NCI-H1417 treated with DMSO at 0.1 percent for 48 hours (cell line): ENCODE data around the gene PLK3.
"Not testable (repeated sequence)": the region's sequence is repeated elsewhere in the genome, so short reads cannot be mapped to it uniquely, and the experiment has no call there.

Source experiments
- DNase-seq: peaks from one replicate; lab custom pipeline; 2025; lab: John Stamatoyannopoulos, UW

Gene PLK3

GRCh38 chr1:44799770-44800584 is at the start of gene PLK3:
Gene PLK3, plus strand, starts transcription at chr1:44800377. Its CDS starts 87 bp downstream, at chr1:44800464.
- peak; percentile 90 for DNase-seq

- DNase-seq = no peak
Measured at GRCh38 chr1:44757420-44757819, 42.8 kb upstream of the PLK3 start.

DNA sequence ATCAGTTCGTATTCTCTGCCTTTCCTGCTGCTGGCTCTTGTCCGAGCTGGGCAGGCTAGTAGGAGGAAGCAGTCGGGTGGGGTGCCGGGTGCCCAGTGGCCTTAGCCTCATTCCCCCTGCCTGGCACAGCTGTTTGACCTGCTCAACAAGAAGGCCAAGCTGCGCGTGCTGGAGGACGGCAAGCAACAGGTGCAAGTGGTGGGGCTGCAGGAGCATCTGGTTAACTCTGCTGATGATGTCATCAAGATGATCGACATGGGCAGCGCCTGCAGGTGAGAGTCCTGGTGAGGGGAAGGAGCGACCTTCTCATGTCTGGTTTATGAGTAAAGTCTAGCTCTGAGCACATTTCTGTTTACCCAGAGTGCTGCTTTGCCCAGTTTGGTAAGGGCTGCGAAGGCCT is 41.1 kb upstream of the PLK3 start:
- DNase-seq = no peak

DNA sequence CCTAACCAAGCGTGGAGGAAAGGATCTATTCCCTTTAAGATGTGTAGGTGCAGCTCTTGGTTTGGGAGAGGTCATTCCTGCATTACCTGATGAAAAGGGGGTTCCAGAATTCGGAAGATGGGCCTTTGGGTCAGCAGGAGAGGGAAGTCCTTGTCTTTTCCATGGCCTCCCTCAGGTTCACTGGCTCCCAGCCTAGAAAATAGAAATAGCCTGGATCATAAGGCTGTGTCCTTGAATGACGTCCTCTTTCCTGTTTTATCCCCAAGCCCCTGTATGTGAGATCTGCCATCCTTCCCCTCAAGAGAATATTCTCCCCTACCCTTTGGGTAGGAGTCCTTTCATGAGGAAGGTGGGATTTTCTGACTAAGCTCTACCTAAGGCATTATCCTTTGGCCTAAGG is 39.3 kb upstream of the PLK3 start:
- DNase-seq = no peak

DNA sequence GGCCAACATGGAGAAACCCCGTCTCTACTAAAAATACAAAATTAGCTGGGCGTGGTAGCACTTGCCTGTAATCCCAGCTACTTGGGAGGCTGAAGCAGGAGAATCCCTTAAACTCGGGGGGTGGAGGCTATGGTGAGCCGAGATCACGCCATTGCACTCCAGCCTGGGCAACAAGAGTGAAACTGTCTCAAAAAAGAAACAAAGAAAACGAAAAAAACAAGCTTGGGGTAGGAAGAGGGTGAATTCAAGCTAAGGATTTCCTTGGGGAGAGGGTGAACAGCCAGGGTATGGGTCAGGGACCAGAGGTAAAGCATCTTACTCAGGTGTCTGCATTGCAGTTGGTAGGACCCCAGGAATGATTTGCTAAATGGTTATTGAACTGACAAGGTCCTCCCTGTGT is 33.8 kb upstream of the PLK3 start:
- not testable (repeated sequence) for DNase-seq

DNA sequence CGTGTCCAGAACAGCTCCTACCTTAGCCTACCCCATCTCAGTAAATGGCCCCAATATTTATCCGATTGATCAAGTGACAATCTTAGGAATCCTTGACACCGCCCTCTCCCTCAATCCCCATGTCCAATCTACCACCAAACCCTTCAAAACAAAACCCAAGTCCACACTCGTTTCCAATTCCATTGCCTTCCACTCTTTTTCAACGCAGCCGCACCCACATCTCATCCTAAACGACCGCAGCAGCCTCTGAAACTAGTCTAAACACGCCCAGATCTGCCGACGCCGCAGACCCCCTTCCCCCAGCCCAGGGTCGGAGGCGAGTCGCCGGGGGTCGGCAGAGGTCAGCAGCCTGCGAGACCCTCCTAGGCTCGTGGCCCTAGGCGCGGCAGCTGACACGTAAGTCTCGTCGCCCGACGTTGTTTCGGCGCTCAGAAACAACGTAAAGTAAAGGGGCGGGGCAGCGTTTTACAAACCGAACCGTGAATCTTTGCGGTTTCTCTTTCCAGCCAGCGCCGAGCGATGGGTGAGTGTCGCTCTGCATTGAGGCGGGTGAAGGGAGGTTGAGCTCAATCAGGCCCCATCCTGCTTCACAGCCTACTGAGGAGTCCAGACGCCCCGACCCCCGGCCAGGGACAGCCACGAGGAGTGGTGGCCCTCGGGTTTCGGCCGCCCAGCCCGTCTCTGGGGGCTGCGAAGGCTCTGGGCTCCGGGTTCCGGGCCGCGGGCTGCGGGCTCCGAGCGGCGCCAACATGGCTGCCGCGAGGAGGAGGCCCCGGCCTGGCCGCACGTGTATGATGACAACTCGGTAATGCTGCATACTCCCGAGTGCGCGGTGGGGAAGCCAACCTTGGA is 24.9 kb upstream of the PLK3 start, which contains the start of gene RPS8:
RPS8 (plus strand) TSS at position 463 of the 852 bp plus-strand sequence; CDS start at position 520, 57 bp downstream.
- DNase-seq = peak; percentile 75

GRCh38 chr1:44775930-44776729 is 24.0 kb upstream of the PLK3 start:
- no peak for DNase-seq

GRCh38 chr1:44776730-44777068 is 23.5 kb upstream of the PLK3 start:
- no peak for DNase-seq

GRCh38 chr1:44777547-44777946 is 22.6 kb upstream of the PLK3 start:
- no peak for DNase-seq

DNA sequence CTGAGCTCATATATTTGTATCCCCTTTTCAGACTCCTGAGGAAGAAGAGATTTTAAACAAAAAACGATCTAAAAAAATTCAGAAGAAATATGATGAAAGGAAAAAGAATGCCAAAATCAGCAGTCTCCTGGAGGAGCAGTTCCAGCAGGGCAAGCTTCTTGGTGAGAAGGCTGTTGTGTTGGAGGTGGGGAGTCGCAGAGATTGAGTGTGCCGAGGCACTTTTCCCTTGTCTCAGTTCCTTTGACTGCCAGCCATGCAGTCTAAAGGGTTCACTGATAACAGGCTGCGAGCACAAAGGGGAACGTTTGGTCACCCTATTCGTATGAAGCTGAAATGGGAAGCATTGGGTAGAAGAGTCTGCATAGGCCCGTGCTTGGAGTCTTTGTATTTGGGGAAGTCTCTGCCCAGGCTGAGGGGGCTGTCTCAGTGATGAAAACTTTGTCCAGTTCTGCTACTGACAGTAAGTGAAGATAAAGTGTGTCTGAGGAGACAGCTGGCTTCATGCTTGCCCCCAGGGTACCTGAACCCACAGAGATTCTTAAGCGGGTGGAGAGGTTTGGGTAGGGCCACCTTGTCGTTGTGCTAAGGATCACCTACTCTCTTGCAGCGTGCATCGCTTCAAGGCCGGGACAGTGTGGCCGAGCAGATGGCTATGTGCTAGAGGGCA is 22.1 kb upstream of the PLK3 start:
- no peak for DNase-seq

DNA sequence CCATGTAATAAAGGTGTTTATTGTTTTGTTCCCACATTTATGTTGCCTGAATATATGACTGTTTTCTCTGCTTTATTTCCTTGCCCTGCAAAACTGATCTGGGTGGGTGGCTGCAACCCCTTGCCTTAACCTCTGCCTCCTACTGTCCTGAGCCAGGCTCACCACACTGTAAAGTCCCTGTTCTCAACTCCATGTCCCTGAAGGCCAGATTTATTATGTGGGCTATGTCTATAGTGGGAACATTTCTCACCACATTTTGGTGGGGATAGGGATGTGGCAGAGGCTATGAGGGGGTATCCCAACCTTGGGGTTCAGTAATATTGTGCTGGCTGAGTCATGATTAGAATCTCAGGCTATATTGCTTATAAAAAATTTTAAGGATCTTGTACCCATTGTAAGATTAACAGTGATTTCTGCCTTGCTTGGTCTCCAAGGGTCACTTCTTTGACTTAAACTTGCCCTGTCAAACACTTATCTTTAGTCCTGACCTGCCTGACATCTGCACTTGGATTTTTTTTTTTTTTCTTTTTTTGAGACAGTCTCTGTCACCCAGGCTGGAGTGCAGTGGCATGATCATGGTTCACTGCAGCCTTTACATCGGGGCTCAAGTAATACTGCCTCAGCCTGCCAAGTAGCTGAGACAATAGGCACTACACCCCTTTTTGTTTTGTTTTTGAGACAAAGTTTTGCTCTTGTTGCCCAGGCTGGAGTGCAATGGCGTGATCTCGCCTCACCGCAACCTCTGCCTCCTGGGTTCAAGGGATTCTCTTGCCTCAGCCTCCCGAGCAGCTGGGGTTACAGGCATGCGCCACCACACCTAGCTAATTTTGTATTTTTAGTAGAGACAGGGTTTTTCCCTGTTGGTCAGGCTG is 21.2 kb upstream of the PLK3 start:
- DNase-seq = no peak

DNA sequence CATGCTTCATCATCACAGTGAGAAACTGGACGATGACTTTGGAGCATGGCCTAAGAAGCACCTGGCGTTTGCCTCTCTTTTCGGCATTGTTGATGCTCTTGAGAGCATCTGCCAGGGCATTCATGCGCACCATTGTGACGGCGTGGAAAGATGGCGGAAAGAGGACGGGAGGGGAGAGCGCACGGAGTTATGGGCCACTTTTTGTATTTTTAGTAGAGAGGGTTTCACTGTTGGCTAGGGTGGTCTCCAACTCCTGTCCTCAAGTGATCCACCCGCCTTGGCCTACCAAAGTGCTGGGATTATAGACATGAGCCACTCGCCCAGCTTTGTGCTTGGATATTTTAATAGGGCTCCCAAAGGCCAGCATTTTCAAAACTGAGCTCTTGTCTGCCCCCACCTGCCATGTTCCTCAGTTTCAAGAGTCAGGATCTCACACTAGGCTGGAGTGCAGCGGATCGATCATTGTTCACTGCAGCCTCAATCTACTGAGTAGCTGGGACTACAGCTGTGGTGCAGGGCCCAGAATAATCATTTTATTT is 19.5 kb upstream of the PLK3 start:
- no peak for DNase-seq

DNA sequence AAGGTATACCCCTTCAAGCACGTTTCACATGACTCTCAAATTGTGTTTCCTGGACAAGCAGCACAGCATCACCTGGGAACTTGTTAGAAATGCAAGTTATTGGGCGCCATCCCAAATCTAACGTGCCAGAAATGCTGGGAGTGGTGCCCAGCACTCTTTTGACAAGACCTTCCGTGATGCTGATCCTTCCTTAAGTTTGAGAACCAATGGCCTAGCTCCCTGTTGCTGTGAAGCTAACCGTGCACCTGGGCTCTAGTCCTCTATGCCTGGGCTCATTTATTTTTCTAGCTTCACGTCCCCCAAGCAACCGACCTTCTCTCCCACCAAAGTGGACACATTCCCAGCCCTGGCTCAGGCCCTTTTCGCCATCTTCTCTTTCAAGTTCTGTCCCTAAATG is 16.5 kb upstream of the PLK3 start:
- no peak for DNase-seq

DNA sequence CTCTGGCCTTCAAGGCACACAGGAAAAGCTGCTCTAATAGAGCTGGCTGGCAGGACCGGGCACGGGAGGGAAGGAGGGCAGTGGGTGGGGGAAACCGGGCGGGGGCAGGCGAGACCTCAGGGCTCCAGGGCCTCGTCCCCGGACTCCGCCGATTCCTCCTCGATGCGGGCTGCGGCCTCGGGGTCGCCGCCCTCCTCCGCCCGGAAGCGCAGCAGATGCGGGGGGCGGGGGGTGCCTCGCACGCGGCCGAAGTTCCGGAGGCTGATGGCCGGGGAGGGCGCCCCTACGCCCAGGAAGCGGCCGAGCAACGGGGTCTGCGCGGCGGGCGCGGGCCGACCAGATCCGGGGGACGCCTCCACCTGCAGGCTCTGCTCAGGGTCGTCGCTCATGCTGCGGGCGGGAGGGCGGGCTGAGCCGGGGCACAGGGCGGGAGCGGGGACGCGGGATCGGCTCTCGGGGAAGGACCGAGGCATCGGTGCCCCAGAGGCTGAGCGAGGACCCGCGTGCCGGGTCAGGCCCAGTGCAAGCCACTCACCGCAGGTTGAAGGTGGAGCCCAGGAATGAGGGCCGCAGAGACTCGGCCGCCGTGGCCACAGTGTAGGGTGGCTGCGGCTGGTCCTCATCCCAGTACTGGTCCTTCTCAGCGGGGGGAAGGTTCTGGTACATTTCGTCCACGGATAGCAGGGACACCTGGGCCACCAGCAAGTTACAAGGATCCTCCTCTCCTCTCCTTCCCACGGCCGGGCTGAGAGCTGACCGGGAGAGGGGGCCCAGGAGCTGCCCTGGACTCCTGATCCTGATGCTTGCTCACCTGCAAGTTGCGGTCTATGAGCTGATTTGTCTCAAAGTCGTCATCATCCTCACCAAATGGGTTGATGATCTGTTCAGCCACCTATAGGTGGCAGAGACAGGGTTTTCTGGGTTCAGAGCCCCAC is 15.8 kb upstream of the PLK3 start:
- no peak for DNase-seq

DNA sequence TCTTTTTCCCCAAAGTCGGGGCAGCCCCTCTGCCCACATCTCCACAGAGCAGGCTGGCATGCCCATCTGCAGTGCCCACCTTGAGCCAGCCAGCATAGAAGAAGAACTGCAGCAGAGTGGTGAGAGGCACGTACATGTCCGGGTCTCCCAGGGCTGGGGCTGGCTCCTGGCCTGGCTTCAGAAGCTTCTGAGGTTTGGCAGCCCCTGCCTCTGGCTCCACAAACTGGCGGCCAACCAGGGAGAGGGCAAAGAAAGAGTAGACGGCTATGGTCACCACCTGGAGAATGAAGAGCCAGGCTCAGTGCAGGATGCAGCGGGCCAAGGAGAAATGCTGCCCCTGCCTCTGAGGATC is 15.2 kb upstream of the PLK3 start:
- no peak for DNase-seq

- DNase-seq = no peak
Measured at GRCh38 chr1:44785501-44786137, 14.6 kb upstream of the PLK3 start.

GRCh38 chr1:44786138-44786840 is 13.9 kb upstream of the PLK3 start:
- no peak for DNase-seq

DNA sequence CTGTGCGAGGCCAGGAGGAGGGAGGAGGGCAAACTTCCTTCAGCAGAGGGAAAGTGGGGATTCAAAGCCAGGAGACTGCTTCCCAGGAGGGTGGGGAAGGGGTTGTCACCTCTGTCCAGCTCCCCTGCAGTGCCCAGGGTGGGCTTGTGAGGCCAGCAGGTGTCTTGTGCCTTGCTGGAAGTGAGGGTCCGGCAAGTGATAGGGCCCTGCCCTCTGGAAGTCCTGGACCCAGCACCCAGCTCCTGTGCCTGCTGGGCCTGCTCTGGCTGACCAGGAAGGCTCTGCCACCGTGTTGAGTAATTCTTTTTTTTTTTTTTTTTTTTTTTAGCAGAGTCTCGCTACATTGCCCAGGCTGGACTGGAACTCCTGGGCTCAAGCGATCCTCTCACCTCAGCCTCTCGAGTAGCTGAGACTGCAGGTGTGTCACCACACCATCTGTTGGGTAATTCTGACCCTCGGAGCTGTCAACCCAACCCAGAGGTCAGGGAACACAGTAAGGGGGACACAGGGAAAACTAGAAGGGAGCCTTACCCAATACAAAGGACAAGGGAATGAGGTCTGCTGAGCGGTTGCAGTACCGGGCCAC is 13.2 kb upstream of the PLK3 start:
- no peak for DNase-seq
